ENCODE results near the gene BCAR3.

The BCAR3 gene

DNA sequence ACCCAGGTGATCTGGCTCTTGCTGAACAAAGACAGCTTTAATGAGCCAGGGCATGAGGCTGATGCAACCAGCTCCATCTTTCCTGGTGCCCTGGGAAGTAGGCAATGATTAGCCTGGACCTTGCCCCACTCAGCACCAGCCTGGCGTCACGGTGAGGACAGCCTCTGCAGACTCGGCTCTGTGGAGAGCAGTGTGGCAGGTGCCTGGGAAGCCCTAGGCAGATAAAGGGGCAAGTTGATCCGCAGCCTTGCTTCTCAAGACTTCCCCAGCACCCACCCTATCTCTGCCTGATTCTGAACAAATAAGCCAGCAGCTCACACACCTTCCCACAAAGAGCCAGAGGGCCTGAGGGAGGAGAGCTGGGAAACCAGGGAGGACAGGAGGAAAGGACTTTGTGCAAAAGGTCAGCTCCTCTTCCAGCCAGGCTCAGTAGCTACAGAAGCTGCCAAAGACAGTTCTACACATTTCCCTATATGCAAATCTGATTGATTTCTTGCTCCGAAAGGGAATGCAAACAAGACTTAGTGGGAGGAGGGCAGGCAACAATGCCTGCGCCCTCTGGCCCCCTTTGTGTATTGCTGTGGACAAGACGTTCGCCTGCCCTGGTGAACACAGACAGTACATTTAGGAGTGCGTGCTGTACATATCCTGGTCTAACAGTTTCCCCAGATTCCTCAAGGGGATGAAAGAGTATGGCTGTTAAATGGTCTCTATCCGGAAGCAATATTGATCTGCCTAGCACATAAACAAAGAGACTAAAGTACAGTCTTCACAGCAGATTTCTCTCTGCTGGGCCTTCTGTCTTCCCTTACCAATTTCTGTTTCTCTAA is 63.8 kb downstream of the BCAR3 start:
- in situ Hi-C loops (cut with MboI; ENCODE audit: low sequenced_read_pairs): no loop called here

DNA sequence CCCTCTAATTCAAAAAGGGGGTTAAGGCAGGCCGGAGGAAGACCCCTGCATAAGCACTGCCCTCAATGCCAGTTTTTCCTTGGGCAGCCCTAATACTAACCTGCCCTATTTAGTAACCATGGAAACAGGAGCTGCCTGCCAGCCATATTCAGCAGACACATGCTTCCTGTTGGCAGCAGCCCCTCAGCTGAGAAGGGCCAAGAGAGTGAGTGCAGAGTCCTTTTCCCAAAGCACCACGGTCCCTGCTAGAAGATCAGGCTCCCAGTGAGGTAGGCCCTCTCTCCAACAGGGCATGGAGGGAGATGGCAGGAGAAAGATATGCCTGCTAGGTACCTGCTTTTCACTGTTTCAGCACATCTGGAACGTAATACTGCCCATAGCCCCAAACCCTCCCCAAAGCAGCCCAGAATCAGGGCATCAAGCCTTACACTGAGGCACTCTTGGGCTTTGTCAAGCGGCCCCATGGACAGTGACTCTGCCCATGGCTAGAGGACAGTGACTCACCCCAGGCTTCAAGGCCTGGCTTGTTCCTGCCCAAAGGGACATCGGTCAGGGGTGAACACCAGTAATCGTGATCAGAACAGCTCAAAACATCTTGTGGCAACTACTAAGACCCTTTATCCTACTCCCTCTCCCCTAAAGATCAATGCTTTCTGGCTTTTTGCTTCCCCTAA is 64.5 kb downstream of the BCAR3 start:
- in situ Hi-C loops (cut with MboI; ENCODE audit: low sequenced_read_pairs): no loop called here

DNA sequence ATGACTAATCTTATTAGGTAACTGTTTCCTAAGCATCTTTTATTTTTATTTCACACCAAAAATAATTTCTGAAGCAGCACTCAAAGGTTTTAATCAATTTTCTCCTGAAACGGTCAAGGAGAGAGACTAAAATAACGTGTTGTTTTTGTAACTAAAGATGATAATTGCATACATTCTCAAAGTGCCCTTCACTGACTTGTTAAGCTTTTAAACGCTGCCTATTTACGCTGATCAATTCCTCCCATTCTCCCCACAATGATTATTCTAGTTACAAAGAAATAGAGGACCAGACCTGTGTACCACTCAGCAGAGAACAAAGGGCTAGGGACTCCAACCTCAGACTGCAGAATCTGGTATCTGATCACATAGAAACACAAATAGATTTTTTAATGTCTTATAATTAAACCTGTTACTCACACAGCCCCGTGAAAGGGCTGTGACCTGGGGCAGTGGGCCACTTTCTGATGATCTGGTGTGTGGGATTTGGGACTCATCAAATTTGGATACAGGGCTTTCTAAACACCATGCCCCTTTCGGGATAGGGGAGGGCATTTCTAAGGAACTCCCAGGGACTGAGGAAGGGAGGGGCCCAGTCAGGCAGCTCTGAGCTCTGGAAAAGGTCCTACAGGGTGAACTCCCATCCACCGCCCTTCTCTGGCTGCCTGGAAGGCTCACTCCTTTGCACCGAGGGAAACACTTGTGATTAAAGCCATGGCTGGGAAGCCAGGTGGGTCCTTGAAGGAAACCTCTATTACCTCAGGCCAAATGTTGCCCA is 65.2 kb downstream of the BCAR3 start:
- in situ Hi-C loops (cut with MboI; ENCODE audit: low sequenced_read_pairs): no loop called here

DNA sequence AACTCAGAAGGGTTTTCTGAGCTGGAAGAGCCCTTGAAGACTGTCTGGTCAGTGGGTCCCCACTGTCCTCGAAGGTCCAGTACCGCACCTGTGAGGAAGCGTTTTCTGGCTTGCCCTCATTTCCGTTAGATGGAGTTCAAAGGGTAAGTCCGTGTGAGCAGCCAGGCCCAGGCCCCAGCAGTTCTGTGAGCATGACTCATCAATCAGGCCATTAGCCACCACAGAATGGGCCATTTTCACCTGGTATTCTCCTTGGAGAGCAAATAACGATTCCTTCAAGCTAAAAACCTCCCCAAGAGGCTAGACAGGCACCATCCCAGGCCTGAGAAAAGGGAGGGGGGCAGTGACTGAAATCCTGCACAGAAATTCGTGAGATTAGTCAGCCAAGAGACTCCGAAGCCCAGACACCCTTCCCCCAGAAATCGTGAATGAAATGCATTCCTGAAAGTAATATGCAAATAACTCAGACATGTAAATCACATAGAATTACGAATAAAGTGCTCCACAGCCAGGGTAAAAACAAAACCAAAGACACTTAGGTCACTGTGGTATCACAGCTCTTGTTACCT is 66.0 kb downstream of the BCAR3 start:
- in situ Hi-C loops (cut with MboI; ENCODE audit: low sequenced_read_pairs): no loop called here

DNA sequence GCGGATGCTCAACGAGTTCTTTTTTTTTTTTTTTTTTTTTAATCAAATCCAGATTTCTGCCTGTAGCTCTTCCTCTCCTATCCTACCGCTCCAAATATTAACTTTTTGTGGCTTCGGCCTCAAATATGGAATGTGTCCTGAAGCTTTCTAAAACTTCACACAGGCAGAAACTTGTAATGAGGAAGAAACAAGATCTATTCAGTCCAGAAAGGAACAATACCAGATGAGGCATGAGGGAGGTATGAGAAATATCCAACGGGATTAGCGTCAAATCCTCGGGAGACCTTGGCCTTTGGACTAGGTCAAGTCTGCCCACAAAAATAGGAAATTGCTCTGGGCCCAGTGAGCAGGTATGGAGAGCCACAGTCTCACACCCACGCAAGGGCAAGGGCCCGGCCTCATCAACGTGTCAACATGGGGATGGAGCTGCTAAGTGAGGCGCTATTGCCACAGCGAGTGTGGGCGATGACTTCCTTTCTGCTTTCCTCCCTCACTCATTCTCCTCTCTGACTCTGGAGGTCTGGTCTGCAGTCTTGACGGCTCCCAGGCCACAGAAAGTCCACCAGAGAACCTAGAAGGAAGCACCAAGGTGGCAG is 66.6 kb downstream of the BCAR3 start:
- in situ Hi-C loops (cut with MboI; ENCODE audit: low sequenced_read_pairs): no loop called here

DNA sequence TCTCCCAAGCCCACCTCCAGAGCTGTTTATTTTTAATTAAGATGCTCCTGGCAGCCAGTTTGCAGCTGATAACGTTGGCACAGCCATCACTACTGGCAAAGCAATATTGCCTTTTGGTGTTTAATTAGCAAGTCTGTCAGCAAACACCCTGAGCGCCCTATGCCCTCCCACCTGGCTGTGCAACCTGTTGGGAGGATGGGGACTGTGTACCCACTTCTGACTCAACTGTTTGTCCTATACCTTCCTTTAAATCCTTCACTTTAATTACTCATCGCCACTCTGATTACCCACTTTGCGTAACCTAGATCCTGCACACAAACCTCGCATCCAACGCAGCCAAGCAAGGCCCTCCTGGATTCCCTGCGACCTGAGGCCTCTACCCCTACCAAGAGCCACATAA is 67.1 kb downstream of the BCAR3 start:
- in situ Hi-C loops (cut with MboI; ENCODE audit: low sequenced_read_pairs): no loop called here

DNA sequence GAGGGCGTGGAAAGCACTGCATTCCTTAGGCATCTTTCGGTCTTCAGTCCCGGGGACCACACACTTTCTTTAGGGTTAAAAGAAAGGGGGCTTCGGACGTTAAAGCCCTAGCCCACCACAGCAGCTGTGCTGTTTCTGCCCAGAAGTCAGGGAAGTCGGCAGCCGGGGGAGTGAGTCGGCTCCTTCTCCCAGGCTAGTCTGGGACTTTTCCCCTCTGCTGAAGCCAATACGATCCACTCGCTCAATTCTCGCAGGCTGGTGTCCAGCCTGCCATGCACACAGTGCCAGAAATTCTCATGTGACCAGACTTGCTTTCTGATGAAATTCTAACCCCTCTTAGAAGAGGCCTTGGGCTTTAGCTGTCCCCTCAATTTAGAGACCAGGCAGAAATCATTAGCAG is 67.7 kb downstream of the BCAR3 start:
- in situ Hi-C loops (cut with MboI; ENCODE audit: low sequenced_read_pairs): no loop called here

DNA sequence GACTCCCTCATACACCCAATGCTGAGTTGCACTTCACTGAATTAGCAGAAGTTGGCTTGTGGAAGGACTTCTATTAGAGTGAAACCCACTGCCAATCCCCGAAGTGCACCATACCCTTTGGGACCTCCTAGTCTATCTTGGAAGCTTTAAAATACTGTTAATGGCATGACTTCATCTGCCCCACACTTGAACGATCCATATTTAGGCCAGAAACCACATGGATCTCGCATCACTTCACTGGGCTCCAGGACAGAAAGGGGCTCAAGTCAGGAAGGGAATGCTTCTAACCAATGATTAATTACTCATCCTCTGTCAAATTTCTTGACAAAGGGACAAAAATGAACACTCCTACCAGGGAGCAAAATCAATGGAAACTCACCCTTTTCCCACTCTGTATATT is 69.1 kb downstream of the BCAR3 start:
- in situ Hi-C loops (cut with MboI; ENCODE audit: low sequenced_read_pairs): no loop called here

DNA sequence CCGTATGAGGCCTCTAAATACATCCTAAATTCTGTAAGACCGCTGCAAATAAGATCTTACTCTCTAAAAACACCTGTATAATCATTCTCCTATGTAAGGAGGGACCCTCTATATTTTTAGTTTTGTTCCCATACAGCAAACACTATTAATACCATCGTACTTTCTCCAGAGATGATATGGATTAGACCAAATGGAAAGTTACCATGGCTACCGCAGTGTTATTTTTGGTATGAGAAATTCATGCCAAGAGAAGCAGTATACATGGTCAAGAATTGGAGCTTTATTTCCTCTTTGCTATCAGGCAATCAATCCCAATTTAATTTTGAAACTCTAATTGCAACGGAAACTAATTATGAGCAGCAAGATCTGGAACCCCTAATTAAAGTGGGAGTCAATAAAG is 70.0 kb downstream of the BCAR3 start:
- in situ Hi-C loops (cut with MboI; ENCODE audit: low sequenced_read_pairs): no loop called here

DNA sequence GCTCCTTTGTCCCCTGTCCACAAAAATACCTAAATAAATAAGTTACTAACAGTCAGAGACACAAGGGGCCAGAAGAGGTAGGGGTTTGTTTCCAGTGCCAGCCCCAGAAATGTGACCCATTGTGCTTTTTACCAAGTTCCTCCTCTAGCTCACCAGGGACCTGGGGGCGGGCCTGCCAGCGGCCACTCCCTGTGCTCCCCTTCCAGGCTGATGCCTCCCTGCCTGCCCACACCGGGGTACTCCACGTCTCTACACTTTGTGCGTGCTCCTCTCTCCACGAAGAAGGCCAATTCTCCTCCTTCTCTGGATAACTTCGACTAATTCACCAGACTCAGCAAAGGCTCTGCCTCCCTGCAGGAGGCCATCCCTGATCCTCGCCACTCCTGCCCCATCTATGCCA is 72.1 kb downstream of the BCAR3 start:
- in situ Hi-C loops (cut with MboI; ENCODE audit: low sequenced_read_pairs): no loop called here

DNA sequence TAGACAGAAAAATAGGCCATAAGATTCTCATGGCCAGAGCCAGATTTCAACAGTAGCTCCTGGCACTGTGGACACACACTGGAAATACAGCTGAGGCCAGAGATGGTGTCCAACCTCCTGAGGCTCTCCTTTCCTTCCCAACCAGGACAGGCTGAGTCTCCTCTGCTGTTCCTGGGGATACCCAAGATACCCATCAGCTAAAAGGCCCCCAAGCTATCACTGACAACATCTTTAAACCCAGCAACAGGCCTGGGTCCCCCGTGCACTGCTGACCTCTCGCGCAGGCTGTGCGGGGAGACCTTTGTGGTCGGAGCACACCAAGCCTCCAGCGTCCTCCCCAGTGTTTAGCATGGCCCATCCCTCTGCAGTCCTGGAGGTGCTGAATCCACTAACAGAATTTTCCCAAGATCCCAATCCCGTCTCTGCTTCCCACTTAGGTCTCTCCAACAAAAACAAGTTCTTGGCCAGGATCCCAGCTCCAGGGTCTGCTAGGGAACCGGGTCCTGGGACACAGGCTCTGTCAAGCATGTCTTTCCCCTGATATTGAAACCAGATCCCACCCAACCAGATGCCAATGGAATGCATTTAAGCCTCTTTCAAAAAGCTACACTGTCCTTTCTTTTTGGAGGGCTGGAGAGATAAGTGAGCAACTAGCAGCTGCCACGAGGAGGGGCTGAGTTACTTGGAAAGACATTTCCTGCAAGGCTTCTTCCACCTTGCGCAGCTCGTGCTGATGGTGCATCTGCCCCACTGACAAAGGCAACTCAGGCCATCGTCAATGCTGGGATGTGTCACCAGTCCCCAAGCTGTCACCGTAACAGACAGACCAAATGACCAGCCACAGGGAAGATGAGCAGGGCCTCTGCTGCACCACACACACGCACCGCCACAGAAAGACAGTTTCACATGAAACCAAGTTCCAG is 73.2 kb downstream of the BCAR3 start:
- in situ Hi-C loops (cut with MboI; ENCODE audit: low sequenced_read_pairs): no loop called here

DNA sequence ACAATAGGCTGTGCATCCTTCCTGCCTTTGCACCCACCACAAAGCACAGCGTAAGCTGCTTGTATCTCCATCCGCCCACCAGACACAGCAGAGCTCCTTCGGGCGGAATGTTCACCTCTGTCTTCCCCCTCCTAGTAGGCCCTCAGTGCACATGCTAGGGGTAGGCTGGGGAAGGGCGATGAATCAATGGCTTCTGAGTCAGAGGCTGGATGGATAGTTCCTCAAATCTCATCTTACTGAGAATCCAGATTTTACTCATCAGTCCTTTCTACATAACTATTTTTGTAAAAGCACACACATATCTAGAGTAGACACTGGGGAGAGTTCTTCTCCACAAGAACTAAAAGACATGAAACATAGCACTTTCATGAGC is 73.8 kb downstream of the BCAR3 start:
- in situ Hi-C loops (cut with MboI; ENCODE audit: low sequenced_read_pairs): no loop called here

DNA sequence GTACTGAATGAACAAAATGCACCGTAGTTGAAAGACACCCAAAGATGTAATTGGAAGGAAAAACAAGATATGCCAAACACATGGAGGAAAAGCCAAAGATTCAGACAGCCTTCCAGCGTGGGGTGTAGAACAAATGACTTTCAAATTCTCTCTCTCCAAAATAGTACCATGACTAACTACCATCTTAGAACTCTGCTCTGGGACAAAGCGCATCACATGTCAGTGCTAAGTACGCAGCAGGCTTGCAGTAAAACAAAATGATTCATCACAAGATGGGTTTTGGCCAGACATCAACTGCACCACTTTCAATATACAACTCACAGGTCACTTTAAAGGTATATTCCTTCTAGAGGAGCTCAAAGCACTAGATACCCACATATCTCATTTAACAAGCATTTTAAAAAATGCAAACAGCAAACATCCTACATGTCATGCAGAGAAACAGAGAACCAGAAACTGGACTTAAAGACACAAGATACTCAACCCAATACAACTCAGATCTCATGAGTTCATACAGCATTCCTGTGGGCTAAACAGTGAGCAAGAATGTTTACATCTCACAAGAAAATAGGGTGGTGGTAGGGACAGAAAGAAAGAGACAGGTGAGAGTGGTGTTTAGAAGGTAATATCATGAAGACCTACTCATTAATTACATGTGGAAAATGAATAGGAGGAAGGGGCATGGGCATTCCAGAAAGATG is 75.7 kb downstream of the BCAR3 start:
- in situ Hi-C loops (cut with MboI; ENCODE audit: low sequenced_read_pairs): no loop called here

DNA sequence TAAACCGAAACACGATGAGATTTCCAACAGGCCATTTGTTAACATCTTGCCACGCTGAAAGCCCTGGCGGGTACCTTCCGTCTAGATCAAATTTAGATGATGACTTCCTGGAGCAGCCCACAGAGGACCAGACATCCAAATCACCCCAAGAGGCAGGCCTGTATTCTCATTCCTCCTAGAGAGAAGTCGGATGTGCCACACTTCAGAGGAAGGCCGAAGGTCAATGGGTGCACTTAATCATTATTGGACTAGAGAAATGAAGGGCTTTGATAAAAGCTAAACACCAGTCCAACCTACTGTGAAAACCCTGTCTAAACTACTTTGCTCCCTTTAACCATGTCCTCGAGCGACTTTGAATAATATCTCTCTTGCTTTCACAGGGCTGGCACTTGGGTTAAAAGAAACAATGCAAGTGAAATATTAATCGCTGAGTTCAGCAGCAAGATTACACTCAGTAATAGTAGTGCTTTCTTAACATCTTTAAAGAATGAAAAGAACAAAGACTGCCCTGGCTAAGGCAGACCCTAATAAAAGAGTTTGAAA is 76.5 kb downstream of the BCAR3 start:
- in situ Hi-C loops (cut with MboI; ENCODE audit: low sequenced_read_pairs): no loop called here

DNA sequence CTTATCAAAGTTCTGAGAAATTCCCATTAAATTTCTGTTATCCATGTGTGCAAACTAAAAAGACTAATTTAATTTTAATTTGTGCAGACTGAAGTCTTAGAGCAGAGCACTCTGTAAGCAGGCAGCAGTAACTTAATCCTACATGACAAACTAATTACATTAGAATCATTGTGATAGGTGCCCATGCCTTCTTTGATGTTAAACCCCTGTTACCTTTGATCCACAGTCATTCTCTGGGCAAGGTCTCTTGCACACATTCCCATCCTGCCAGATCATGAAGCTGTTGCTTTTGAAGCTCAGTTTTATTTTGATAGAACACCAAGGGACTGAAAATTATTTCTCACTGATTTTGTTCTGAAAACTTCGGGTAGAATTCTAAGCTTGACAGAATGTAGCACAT is 77.2 kb downstream of the BCAR3 start:
- in situ Hi-C loops (cut with MboI; ENCODE audit: low sequenced_read_pairs): no loop called here

DNA sequence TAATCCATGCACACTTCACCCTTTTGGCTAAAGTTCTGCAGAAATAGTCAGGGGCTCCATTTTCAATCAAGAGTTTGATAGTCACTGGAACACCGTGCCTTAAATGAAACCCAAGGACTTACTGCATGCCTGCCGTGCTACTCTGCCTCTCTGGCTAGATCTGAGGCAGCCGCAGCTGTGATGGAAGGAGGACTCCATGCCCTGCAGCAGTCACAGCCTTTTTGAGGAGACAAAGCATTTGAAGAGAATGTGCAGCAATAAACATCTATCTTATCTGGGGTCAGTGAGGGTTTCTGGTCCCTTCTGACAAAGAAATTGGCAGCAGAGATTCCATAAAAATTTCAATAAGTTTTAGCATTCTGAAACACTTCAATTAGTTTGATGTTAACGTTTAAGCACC is 78.0 kb downstream of the BCAR3 start:
- in situ Hi-C loops (cut with MboI; ENCODE audit: low sequenced_read_pairs): no loop called here

DNA sequence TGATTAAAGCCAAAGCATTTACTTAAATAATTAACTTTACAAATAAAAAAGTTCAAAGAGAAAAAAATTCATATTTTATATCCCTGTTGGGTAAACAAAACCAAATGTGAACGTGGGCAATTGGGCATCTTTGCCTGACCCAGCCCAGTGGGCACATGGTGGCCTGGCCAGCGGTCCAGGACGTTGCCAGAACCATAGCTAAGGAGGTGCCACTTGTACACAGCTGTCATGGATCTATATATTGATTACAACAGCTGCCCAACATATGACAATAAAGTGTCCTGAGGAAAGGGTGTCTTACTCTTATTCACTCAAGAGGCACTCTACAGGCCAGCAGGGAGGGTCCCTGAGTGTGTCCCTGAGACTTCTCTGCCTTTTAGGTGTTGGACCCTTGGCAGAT is 78.5 kb downstream of the BCAR3 start:
- in situ Hi-C loops (cut with MboI; ENCODE audit: low sequenced_read_pairs): no loop called here

DNA sequence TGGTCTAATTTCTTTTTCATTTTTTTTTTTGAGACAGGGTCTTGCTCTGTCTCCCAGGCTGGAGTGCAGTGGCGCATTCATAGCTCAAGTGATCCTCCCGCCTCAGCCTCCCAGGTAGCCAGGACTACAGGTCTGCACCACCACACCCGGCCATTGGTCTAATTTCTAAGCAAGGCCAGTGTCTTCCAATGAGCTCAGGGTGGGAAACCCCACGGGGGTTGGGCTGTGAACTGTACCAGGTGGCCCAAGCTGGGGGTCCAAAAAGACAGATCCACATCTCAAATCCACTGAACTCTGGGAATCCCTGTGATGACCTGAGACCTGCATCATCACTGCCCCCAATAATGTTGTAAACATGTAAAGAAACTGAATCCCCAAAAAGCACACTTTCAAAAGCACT is 79.5 kb downstream of the BCAR3 start:
- in situ Hi-C loops (cut with MboI; ENCODE audit: low sequenced_read_pairs): no loop called here

DNA sequence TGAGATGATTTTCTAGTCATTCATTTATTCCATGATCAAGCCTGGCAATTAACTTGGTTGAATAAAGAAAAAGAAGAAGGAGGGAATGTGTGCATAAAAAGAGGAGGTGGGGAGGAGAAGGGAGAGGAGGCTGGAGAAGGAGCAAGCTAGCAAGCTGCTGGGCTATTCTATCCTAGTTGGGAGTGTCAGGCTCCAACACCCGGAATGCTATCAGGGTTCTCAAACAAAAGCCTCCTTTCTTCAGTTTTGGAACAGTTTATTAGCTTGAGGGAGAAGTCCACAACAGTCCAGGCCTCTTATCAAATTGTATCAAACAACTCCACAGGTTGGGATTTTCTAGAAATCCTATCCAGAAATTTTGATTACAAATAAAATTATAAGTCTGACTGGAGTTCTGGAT is 80.0 kb downstream of the BCAR3 start:
- in situ Hi-C loops (cut with MboI; ENCODE audit: low sequenced_read_pairs): no loop called here

Measured in hTERT RPE-1 (cell line).